ENCODE results near the gene KRTAP5-9.
"Not testable (repeated sequence)": the region's sequence is repeated elsewhere in the genome, so short reads cannot be mapped to it uniquely, and the experiment has no call there.

KRTAP5-9 gene

DNA sequence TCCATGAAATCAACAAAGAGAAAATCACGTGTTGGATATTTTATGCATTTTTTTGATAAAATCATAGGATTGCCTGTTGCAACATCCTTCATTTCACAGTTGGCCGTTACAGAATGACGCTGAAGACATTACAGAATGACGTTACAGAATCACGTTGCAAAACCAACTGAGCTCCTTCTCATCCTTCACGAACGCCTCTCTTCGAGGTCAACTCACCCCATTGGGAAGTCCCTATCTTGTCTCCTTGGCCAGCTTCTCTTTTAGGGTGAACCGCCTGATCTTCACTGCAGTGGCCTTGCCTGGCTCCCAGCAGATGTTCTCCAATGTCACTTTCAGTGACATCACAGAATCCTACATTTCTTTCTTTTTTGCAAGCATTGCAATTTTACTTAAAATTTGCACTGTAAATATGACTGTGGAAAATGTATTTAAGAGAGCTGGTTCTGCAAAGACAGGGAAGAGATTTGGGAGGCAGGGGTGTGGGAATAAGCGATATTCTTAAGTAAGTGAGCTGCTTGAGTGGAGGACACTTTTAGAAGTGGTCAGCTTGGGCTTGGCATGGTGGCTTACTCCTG lies 16.1 kb upstream of the KRTAP5-9 start:
- TF ChIP-seq, protein P1, sequence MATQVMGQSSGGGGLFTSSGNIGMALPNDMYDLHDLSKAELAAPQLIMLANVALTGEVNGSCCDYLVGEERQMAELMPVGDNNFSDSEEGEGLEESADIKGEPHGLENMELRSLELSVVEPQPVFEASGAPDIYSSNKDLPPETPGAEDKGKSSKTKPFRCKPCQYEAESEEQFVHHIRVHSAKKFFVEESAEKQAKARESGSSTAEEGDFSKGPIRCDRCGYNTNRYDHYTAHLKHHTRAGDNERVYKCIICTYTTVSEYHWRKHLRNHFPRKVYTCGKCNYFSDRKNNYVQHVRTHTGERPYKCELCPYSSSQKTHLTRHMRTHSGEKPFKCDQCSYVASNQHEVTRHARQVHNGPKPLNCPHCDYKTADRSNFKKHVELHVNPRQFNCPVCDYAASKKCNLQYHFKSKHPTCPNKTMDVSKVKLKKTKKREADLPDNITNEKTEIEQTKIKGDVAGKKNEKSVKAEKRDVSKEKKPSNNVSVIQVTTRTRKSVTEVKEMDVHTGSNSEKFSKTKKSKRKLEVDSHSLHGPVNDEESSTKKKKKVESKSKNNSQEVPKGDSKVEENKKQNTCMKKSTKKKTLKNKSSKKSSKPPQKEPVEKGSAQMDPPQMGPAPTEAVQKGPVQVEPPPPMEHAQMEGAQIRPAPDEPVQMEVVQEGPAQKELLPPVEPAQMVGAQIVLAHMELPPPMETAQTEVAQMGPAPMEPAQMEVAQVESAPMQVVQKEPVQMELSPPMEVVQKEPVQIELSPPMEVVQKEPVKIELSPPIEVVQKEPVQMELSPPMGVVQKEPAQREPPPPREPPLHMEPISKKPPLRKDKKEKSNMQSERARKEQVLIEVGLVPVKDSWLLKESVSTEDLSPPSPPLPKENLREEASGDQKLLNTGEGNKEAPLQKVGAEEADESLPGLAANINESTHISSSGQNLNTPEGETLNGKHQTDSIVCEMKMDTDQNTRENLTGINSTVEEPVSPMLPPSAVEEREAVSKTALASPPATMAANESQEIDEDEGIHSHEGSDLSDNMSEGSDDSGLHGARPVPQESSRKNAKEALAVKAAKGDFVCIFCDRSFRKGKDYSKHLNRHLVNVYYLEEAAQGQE (IDR thresholded peaks at IDR 0.05; ENCODE audit: low read depth) = no peak
- TF ChIP-seq YY1 (IDR thresholded peaks at IDR 0.05; ENCODE audit: low read depth) (no peak), CEBPB (IDR thresholded peaks at IDR 0.05) (no peak), TEAD4 (IDR thresholded peaks at IDR 0.05) (no peak)
- TF ChIP-seq, protein P2, sequence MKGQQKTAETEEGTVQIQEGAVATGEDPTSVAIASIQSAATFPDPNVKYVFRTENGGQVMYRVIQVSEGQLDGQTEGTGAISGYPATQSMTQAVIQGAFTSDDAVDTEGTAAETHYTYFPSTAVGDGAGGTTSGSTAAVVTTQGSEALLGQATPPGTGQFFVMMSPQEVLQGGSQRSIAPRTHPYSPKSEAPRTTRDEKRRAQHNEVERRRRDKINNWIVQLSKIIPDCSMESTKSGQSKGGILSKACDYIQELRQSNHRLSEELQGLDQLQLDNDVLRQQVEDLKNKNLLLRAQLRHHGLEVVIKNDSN (IDR thresholded peaks at IDR 0.05) = no peak
- TF ChIP-seq, protein P3, sequence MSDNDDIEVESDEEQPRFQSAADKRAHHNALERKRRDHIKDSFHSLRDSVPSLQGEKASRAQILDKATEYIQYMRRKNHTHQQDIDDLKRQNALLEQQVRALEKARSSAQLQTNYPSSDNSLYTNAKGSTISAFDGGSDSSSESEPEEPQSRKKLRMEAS (IDR thresholded peaks at IDR 0.05) = no peak

DNA sequence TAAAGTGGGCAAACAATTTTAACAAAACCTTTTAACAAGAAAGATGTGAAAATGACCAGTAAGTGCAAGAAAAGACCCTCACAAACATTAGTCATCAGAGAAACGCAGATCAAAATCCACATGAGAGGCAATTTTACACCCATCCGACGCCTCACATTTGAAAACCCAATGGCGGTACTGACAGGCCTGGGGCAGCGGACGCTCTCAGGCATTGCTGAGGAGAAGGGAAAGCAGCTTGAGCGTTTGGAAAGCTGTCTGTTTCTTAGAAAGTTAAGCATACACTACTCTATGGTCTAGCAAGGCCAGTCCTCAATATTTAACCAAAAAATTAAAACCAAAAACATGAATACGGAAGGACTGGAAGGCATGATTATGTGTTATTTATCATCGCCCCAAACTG lies 12.4 kb upstream of the KRTAP5-9 start:
- TF ChIP-seq CEBPB (IDR thresholded peaks at IDR 0.05) (no peak), TEAD4 (IDR thresholded peaks at IDR 0.05) (no peak), TAF1 (IDR thresholded peaks at IDR 0.05; ENCODE audit: low read depth) (no peak), TCF12 (IDR thresholded peaks at IDR 0.05; ENCODE audit: low read depth) (no peak), ZBTB7A (IDR thresholded peaks at IDR 0.05; ENCODE audit: low read depth) (no peak), RAD21 (IDR thresholded peaks at IDR 0.05; ENCODE audit: low read depth) (no peak), NFIC (IDR thresholded peaks at IDR 0.05) (no peak)
- TF ChIP-seq, protein P3 (IDR thresholded peaks at IDR 0.05) = no peak
- TF ChIP-seq, protein P2 (IDR thresholded peaks at IDR 0.05) = no peak

DNA sequence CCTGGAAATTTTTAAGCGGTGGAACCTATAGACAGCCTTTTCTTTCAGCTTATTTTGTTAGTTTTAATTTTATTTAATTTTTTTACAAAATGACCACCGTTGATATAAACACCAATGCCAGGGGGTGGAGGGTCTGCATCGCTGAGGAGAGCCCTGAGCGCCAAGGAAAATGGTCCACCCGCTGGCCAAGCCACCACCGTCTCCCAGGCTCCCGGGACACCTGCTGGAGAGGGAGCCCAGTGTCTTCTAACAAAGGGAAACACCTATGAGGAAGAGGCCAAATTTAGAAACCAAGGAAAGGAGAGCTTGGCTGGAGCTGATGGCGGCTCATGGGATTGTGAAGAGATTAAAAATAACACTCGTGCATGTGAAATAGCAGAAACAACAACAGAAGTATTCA lies 10.7 kb upstream of the KRTAP5-9 start:
- TF ChIP-seq TCF12 (IDR thresholded peaks at IDR 0.05; ENCODE audit: low read depth) (no peak), RAD21 (IDR thresholded peaks at IDR 0.05; ENCODE audit: low read depth) (no peak), FOXM1 (IDR thresholded peaks at IDR 0.05; ENCODE audit: borderline replicate concordance, low read depth) (no peak), YY1 (IDR thresholded peaks at IDR 0.05; ENCODE audit: low read depth) (no peak), NFIC (IDR thresholded peaks at IDR 0.05) (no peak), EGR1 (IDR thresholded peaks at IDR 0.05) (no peak), TEAD4 (IDR thresholded peaks at IDR 0.05) (no peak), ZBTB7A (IDR thresholded peaks at IDR 0.05; ENCODE audit: low read depth) (no peak), EP300 (IDR thresholded peaks at IDR 0.05; ENCODE audit: borderline replicate concordance) (no peak), CREB1 (IDR thresholded peaks at IDR 0.05; ENCODE audit: low read depth) (no peak), CEBPB (IDR thresholded peaks at IDR 0.05) (no peak)
- TF ChIP-seq, protein P1 (IDR thresholded peaks at IDR 0.05; ENCODE audit: low read depth) = no peak
- TF ChIP-seq, protein P3 (IDR thresholded peaks at IDR 0.05) = no peak
- TF ChIP-seq, protein P2 (IDR thresholded peaks at IDR 0.05) = no peak

DNA sequence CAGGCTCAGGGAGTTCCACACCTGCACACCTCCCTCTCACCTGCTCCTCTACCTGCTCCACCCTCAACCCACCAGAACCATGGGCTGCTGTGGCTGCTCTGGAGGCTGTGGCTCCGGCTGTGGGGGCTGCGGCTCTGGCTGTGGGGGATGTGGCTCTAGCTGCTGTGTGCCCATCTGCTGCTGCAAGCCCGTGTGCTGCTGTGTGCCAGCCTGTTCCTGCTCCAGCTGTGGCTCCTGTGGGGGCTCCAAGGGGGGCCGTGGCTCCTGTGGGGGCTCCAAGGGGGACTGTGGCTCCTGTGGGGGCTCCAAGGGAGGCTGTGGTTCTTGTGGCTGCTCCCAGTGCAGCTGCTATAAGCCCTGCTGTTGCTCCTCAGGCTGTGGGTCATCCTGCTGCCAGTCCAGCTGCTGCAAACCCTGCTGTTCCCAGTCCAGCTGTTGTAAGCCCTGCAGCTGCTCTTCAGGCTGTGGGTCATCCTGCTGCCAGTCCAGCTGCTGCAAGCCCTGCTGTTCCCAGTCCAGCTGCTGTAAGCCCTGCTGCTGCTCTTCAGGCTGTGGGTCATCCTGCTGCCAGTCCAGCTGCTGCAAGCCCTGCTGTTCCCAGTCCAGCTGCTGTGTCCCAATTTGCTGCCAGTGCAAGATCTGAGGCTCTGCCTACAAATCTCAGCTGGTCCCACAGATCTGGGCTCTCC lies 10.1 kb upstream of the KRTAP5-9 start, which contains the start of gene KRTAP5-8:
Gene KRTAP5-8, plus strand, starts transcription at position 49 of the 689 bp plus-strand sequence. Its CDS starts 31 bp downstream, at position 80.
- not testable (repeated sequence) for TF ChIP-seq TAF1, ZBTB7A (IDR thresholded peaks at IDR 0.05; ENCODE audit: low read depth)
- TF ChIP-seq, protein P3 (IDR thresholded peaks at IDR 0.05) = not testable (repeated sequence)

DNA sequence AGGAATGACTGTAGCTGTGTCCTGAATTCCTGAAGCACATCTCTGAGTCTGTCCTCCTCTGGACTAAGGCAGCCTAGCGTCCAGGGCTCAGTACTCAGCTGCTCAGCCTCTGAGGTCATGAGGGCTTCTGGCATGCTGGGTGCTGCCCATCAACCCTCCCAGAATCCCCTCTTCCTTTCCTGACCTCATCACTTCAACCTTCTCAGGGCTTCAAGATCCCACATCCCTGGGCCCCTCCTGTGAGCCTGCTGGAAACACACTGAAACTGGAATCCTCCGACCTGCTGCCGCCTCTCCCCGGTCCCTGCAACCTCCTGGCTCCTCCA lies 9.6 kb upstream of the KRTAP5-9 start:
- TF ChIP-seq NFIC (IDR thresholded peaks at IDR 0.05) (no peak), TAF1 (IDR thresholded peaks at IDR 0.05; ENCODE audit: low read depth) (no peak), EGR1 (IDR thresholded peaks at IDR 0.05) (no peak), FOXM1 (IDR thresholded peaks at IDR 0.05; ENCODE audit: borderline replicate concordance, low read depth) (no peak), TEAD4 (IDR thresholded peaks at IDR 0.05) (no peak), RAD21 (IDR thresholded peaks at IDR 0.05; ENCODE audit: low read depth) (no peak), CEBPB (IDR thresholded peaks at IDR 0.05) (no peak), YY1 (IDR thresholded peaks at IDR 0.05; ENCODE audit: low read depth) (no peak), ZBTB7A (IDR thresholded peaks at IDR 0.05; ENCODE audit: low read depth) (no peak), TCF12 (IDR thresholded peaks at IDR 0.05; ENCODE audit: low read depth) (no peak), CREB1 (IDR thresholded peaks at IDR 0.05; ENCODE audit: low read depth) (no peak), EP300 (IDR thresholded peaks at IDR 0.05; ENCODE audit: borderline replicate concordance) (no peak)
- TF ChIP-seq, protein P3 (IDR thresholded peaks at IDR 0.05) = no peak
- TF ChIP-seq, protein P2 (IDR thresholded peaks at IDR 0.05) = no peak
- TF ChIP-seq, protein P1 (IDR thresholded peaks at IDR 0.05; ENCODE audit: low read depth) = no peak
